NCI-H146 treated with DMSO at 0.1 percent for 48 hours (cell line): ENCODE results near the gene TYR.
"Not testable (repeated sequence)": the region's sequence is repeated elsewhere in the genome, so short reads cannot be mapped to it uniquely, and the experiment has no call there.

ENCODE experiments used
- DNase-seq: peaks from one replicate; lab custom pipeline; 2025; ENCODE audit not compliant: unreplicated experiment; lab: John Stamatoyannopoulos, UW

TYR gene

GRCh38 chr11:89267660-89268302, 90.1 kb downstream of the TYR start:
- DNase-seq, result no peak

- DNase-seq, result not testable (repeated sequence)
Observed at GRCh38 chr11:89272540-89273088, 94.9 kb downstream of the TYR start.

GRCh38 chr11:89273220-89273619, 95.5 kb downstream of the TYR start:
- not testable (repeated sequence) for DNase-seq

- no peak for DNase-seq
Observed at GRCh38 chr11:89275966-89276365, 98.3 kb downstream of the TYR start.

- DNase-seq, result no peak
Observed at GRCh38 chr11:89279176-89279575, 101.5 kb downstream of the TYR start.

- DNase-seq, result not testable (repeated sequence)
Observed at GRCh38 chr11:89281032-89281677, 103.5 kb downstream of the TYR start.

GRCh38 chr11:89286601-89287000, 108.9 kb downstream of the TYR start:
- DNase-seq, result not testable (repeated sequence)

GRCh38 chr11:89288004-89288403, 110.3 kb downstream of the TYR start:
- DNase-seq, result not testable (repeated sequence)

- DNase-seq, result no peak
Observed at GRCh38 chr11:89293965-89294679, 116.4 kb downstream of the TYR start.

GRCh38 chr11:89295023-89295422, 117.3 kb downstream of the TYR start:
- not testable (repeated sequence) for DNase-seq

GRCh38 chr11:89303029-89303428, 125.4 kb downstream of the TYR start:
- not testable (repeated sequence) for DNase-seq

- DNase-seq, result not testable (repeated sequence)
Observed at GRCh38 chr11:89308272-89308671, 130.6 kb downstream of the TYR start.

- not testable (repeated sequence) for DNase-seq
Observed at GRCh38 chr11:89309321-89309985, 131.8 kb downstream of the TYR start.

GRCh38 chr11:89310607-89311006, 132.9 kb downstream of the TYR start:
- DNase-seq, result not testable (repeated sequence)

GRCh38 chr11:89321401-89321800, 143.7 kb downstream of the TYR start:
- no peak for DNase-seq

- no peak for DNase-seq
Observed at GRCh38 chr11:89327885-89328284, 150.2 kb downstream of the TYR start.

- not testable (repeated sequence) for DNase-seq
Observed at GRCh38 chr11:89331940-89332339, 154.3 kb downstream of the TYR start.

- DNase-seq, result not testable (repeated sequence)
Observed at GRCh38 chr11:89333704-89334103, 156.0 kb downstream of the TYR start.

GRCh38 chr11:89337100-89337650, 159.5 kb downstream of the TYR start:
- not testable (repeated sequence) for DNase-seq

- DNase-seq, result not testable (repeated sequence)
Observed at GRCh38 chr11:89338073-89338472, 160.4 kb downstream of the TYR start.

GRCh38 chr11:89340450-89340849, 162.8 kb downstream of the TYR start:
- not testable (repeated sequence) for DNase-seq
